K562 (cell line): ENCODE results near the gene CDC45. TPM values are rescaled to one million over a fixed set of nuclear protein-coding genes. Genes with fewer than 3 reads are reported as not detected.

ENCODE experiments used
- CREM ChIP-seq: IDR thresholded peaks from 2 replicates; pipeline ENCODE4 v1.6.1; 2014; ENCODE audit warnings: antibody characterized with exemption, low read depth
- FOS ChIP-seq: IDR thresholded peaks from 3 replicates; pipeline ENCODE4 v1.6.1; 2011; ENCODE audit not compliant: insufficient read length; ENCODE audit errors: extremely low read depth
- FOSL1 ChIP-seq: fragments of 200-800 bp; sonication (Bioruptor generic); conservative IDR thresholded peaks from 2 replicates; pipeline ENCODE4 v1.6.1; 2016; ENCODE audit warnings: missing genetic modification characterization, missing compliant biosample characterization
- JUN ChIP-seq, 2 experiments: sonication (generic) in 1 of 2; formaldehyde crosslinking in 1 of 2; IDR thresholded peaks; 2 replicates each; pipeline versions ENCODE4 v1.6.1 to v1.8.0; 2012 to 2022; ENCODE audit warnings: borderline replicate concordance in 2 of 2, mild to moderate bottlenecking in 2 of 2, improper control_type of control experiment in 1 of 2, low read depth in 1 of 2, low read length in 1 of 2, missing genetic modification reagents in 1 of 2
- MCM7 ChIP-seq, 2 experiments: fragments of 450-650 bp; IDR thresholded peaks; 2 replicates each; pipeline ENCODE4 v1.6.1; 2016 to 2018
- MEF2A ChIP-seq: IDR thresholded peaks from 2 replicates; pipeline ENCODE4 v1.6.1; 2011; ENCODE audit warnings: low read depth, mild to moderate bottlenecking, low read length, moderate library complexity; ENCODE audit not compliant: control insufficient read depth
- MTF1 ChIP-seq: fragments of 250-450 bp; sonication (Bioruptor Pico); IDR thresholded peaks from 2 replicates; pipeline ENCODE4 v1.9.0; 2021; ENCODE audit warnings: moderate library complexity, mild to moderate bottlenecking, inconsistent platforms, borderline replicate concordance
- NFIX ChIP-seq: fragments of 250-450 bp; sonication (Bioruptor Pico); IDR thresholded peaks from 2 replicates; pipeline ENCODE4 v1.4.0; 2020; ENCODE audit warnings: low read depth, mild to moderate bottlenecking, moderate library complexity
- PCBP2 ChIP-seq: fragments of 200-400 bp; formaldehyde crosslinking; IDR thresholded peaks from 2 replicates; pipeline ENCODE4 v1.6.1; 2018; ENCODE audit warnings: low read length, low read depth, mild to moderate bottlenecking, moderate library complexity; ENCODE audit not compliant: poor library complexity, severe bottlenecking
- PTRF ChIP-seq: fragments of 450-650 bp; IDR thresholded peaks from 2 replicates; pipeline ENCODE4 v1.6.1; 2016; ENCODE audit warnings: mild to moderate bottlenecking, missing genetic modification characterization, missing compliant biosample characterization
- TOE1 ChIP-seq, 2 experiments: fragments of 450-650 bp in 1 of 2; sonication (generic) in 1 of 2; formaldehyde crosslinking in 1 of 2; IDR thresholded peaks; 2 replicates each; pipeline versions ENCODE4 v1.7.1 to v1.8.0; 2016 to 2022; ENCODE audit warnings: borderline replicate concordance in 2 of 2, mild to moderate bottlenecking in 2 of 2, antibody characterized with exemption in 1 of 2, inconsistent platforms in 1 of 2, low read depth in 1 of 2, missing genetic modification reagents in 1 of 2, moderate library complexity in 1 of 2
- XRCC3 ChIP-seq: fragments of 450-650 bp; IDR thresholded peaks from 2 replicates; pipeline ENCODE4 v1.6.1; 2017; ENCODE audit warnings: mild to moderate bottlenecking, moderate library complexity
- ZNF57 ChIP-seq: fragments of 450-650 bp; formaldehyde crosslinking; IDR thresholded peaks from 2 replicates; pipeline ENCODE4 v1.4.0; 2020; ENCODE audit warnings: mild to moderate bottlenecking, moderate library complexity
- polyA plus RNA-seq, 8 experiments: library from polyadenylated mRNA; depleted of rRNA in 4 of 8; stranded (reverse) in 5 of 8; unstranded in 3 of 8; fragments of >200 nt; fragmentation: Nextera tagmentation in 2 of 8; fragmentation: Illumina TruSeq in 1 of 8; extraction: Ambion mirVana in 2 of 8; extraction: Trizol in 1 of 8; gene quantifications; 2 replicates each; pipeline versions ENCODE4 v1.2.1 to v1.2.3, GENCODE V29; 2011 to 2014; ENCODE audit warnings: inconsistent platforms in 1 of 8, missing spikeins in 1 of 8
- total RNA-seq, 7 experiments: library from RNA; depleted of rRNA in 6 of 7; stranded (reverse); fragments of >200 nt in 6 of 7; fragmentation: Illumina TruSeq in 2 of 7; extraction: Trizol in 2 of 7; gene quantifications; 2 replicates each; pipeline versions ENCODE4 v1.2.1 to v1.2.3, GENCODE V29; 2011 to 2021; ENCODE audit warnings: low replicate concordance in 1 of 7
- TF ChIP-seq, protein P1 (sequence below): fragments of 450-650 bp; formaldehyde crosslinking; IDR thresholded peaks from 2 replicates; pipeline ENCODE4 v1.4.0; 2020; ENCODE audit warnings: mild to moderate bottlenecking, mixed read lengths
- TF ChIP-seq, protein P2 (sequence below), 2 experiments: fragments of 150-350 bp in 1 of 2; IDR thresholded peaks; 2 replicates each; pipeline ENCODE4 v1.6.1; 2012 to 2016; ENCODE audit warnings: low read depth in 2 of 2, low read length in 2 of 2, mild to moderate bottlenecking in 1 of 2, moderate library complexity in 1 of 2
- TF ChIP-seq, protein P3 (sequence below): sonication (generic); formaldehyde crosslinking; IDR thresholded peaks from 2 replicates; pipeline ENCODE4 v1.8.1; 2023; ENCODE audit warnings: mild to moderate bottlenecking, missing genetic modification reagents
- TF ChIP-seq, protein P4 (sequence below): fragments of 450-650 bp; conservative IDR thresholded peaks from 2 replicates; pipeline ENCODE4 v1.6.1; 2016; ENCODE audit warnings: missing genetic modification characterization, low read depth, mild to moderate bottlenecking, control low read depth, missing compliant biosample characterization

CDC45 gene
- total and polyA plus RNA-seq, 9 of the 15 experiments (the other 6 are each of a cell fraction or from before 2014, with no cell fraction given), result 251 to 580 (median 410) TPM

DNA sequence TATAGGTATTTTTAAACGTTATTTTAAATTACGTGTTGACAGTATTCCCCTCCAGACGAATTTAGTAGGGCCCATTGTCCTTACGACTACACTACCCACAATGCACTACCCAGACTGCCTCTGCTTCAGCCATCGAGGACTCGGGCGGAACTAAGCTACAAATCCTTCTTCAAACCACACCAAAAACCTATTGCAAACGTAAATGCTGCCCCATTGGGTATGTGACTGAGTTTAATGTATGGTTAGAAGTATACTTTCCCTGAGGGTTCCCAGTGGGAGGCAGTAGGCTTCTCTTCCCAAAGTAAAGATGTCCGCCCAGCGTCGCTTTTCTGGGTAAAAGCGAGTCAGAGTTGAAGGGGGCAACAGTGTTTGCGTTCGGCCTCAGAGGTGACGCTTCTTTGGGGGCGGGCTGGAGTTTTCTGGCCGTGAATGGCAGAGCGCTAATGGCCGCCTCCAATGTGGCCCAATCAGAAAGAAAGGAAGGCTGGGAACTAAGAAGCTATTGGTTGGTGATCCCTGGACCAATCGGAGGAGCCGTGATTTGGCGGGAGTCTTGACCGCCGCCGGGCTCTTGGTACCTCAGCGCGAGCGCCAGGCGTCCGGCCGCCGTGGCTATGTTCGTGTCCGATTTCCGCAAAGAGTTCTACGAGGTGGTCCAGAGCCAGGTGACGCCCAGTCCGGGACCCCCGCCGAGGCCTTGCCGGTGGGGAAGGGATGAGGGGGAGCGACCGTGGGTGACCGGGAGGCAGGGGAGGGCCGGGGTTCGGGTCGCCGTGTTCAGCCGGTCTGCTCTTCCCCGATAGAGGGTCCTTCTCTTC is at the start of gene CDC45 (continued):
- TF ChIP-seq, protein P1, sequence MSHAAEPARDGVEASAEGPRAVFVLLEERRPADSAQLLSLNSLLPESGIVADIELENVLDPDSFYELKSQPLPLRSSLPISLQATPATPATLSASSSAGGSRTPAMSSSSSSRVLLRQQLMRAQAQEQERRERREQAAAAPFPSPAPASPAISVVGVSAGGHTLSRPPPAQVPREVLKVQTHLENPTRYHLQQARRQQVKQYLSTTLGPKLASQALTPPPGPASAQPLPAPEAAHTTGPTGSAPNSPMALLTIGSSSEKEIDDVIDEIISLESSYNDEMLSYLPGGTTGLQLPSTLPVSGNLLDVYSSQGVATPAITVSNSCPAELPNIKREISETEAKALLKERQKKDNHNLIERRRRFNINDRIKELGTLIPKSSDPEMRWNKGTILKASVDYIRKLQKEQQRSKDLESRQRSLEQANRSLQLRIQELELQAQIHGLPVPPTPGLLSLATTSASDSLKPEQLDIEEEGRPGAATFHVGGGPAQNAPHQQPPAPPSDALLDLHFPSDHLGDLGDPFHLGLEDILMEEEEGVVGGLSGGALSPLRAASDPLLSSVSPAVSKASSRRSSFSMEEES (CRISPR knock-in tag), result no peak
- TF ChIP-seq, protein P2, sequence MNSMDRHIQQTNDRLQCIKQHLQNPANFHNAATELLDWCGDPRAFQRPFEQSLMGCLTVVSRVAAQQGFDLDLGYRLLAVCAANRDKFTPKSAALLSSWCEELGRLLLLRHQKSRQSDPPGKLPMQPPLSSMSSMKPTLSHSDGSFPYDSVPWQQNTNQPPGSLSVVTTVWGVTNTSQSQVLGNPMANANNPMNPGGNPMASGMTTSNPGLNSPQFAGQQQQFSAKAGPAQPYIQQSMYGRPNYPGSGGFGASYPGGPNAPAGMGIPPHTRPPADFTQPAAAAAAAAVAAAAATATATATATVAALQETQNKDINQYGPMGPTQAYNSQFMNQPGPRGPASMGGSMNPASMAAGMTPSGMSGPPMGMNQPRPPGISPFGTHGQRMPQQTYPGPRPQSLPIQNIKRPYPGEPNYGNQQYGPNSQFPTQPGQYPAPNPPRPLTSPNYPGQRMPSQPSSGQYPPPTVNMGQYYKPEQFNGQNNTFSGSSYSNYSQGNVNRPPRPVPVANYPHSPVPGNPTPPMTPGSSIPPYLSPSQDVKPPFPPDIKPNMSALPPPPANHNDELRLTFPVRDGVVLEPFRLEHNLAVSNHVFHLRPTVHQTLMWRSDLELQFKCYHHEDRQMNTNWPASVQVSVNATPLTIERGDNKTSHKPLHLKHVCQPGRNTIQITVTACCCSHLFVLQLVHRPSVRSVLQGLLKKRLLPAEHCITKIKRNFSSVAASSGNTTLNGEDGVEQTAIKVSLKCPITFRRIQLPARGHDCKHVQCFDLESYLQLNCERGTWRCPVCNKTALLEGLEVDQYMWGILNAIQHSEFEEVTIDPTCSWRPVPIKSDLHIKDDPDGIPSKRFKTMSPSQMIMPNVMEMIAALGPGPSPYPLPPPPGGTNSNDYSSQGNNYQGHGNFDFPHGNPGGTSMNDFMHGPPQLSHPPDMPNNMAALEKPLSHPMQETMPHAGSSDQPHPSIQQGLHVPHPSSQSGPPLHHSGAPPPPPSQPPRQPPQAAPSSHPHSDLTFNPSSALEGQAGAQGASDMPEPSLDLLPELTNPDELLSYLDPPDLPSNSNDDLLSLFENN (IDR thresholded peaks at IDR 0.05; ENCODE audit: low read depth in 2 of 2, low read length in 2 of 2), result peak in 1 of 2 experiments; percentile 72; a peak in 2 of 4 replicates
- no peak; the same call in 1 of the 2 replicates for TF ChIP-seq NFIX (CRISPR knock-in tag)
- TF ChIP-seq PCBP2, result no peak
- TF ChIP-seq, protein P3, sequence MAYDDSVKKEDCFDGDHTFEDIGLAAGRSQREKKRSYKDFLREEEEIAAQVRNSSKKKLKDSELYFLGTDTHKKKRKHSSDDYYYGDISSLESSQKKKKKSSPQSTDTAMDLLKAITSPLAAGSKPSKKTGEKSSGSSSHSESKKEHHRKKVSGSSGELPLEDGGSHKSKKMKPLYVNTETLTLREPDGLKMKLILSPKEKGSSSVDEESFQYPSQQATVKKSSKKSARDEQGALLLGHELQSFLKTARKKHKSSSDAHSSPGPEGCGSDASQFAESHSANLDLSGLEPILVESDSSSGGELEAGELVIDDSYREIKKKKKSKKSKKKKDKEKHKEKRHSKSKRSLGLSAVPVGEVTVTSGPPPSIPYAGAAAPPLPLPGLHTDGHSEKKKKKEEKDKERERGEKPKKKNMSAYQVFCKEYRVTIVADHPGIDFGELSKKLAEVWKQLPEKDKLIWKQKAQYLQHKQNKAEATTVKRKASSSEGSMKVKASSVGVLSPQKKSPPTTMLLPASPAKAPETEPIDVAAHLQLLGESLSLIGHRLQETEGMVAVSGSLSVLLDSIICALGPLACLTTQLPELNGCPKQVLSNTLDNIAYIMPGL (CRISPR knock-in tag), result peak; percentile 98; the same call in 1 of the 2 replicates
- TF ChIP-seq TOE1 (IDR thresholded peaks at IDR 0.05; ENCODE audit: borderline replicate concordance), result no peak
- TF ChIP-seq TOE1 (CRISPR knock-in tag; IDR thresholded peaks at IDR 0.05; ENCODE audit: borderline replicate concordance, low read depth), result no peak
- TF ChIP-seq, protein P4, sequence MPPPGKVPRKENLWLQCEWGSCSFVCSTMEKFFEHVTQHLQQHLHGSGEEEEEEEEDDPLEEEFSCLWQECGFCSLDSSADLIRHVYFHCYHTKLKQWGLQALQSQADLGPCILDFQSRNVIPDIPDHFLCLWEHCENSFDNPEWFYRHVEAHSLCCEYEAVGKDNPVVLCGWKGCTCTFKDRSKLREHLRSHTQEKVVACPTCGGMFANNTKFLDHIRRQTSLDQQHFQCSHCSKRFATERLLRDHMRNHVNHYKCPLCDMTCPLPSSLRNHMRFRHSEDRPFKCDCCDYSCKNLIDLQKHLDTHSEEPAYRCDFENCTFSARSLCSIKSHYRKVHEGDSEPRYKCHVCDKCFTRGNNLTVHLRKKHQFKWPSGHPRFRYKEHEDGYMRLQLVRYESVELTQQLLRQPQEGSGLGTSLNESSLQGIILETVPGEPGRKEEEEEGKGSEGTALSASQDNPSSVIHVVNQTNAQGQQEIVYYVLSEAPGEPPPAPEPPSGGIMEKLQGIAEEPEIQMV (tag), result peak; percentile 86; the same call in 1 of the 2 replicates
- peak; percentile 79; the same call in 1 of the 2 replicates for TF ChIP-seq PTRF (tag)
- TF ChIP-seq XRCC3, result no peak
- no peak for TF ChIP-seq FOS
- no peak for TF ChIP-seq CREM
- peak; percentile 88; the same call in 1 of the 2 replicates for TF ChIP-seq ZNF57 (CRISPR knock-in tag)
- TF ChIP-seq MEF2A, result no peak
- peak; percentile 63 for TF ChIP-seq JUN (IDR thresholded peaks at IDR 0.05; ENCODE audit: borderline replicate concordance, low read depth, low read length)
- TF ChIP-seq JUN (CRISPR knock-in tag; IDR thresholded peaks at IDR 0.05; ENCODE audit: borderline replicate concordance), result no peak
- TF ChIP-seq MCM7 (IDR thresholded peaks at IDR 0.05), result no peak
- TF ChIP-seq FOSL1, result no peak
- no peak for TF ChIP-seq MTF1 (CRISPR knock-in tag)
